PC-9 (cell line): ENCODE measurements around the gene SLC6A18.

ENCODE experiments used
- EZH2 ChIP-seq: fragments of 200-600 bp; sonication (generic); IDR thresholded peaks from 2 replicates; pipeline ENCODE4 v1.8.0; 2017; ENCODE audit warnings: antibody characterized with exemption, low read depth
- TF ChIP-seq, protein P1 (sequence below): fragments of 200-600 bp; sonication (generic); conservative IDR thresholded peaks from 2 replicates; pipeline ENCODE4 v1.6.1; 2017; ENCODE audit warnings: mixed run types, antibody characterized with exemption, mild to moderate bottlenecking, moderate library complexity

DNA sequence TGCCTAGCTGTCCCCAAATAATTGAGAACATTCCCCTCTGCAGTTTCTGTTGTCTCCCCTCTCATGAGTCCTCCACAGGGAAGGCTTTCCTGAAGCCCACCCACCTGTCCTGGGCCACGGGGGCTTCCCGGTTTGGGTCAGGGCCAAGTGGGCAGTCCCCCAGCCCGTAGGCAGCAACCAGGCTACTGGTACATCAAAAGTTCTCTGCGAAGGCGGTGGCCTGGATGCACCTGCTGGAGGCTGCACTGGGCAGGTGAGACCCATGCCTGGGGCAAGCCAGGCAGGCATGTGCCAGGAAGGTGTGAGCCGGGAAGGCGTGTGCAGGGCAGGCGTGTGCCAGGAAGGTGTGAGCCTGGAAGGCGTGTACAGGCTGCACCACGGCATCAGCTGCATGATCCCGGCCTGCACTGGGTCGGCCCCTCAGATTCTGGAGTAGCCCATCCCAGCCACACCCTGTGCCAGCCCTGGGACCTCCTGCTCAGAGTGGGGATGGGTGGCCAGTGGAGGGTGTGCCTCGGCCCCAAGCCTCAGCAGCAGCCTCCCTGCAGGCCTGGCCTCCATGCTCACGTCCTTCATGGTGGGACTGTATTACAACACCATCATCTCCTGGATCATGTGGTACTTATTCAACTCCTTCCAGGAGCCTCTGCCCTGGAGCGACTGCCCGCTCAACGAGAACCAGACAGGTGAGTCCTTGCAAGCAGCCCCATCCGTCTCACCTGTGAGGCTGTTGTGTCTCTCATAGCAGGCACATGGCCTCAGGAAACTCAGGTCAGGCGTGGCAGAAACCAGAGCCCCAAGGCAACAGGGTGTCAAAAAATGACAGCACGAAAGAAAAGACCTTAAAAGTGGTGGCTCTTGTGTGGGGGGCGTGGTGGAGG is 15.0 kb upstream of the SLC6A18 start:
- TF ChIP-seq, protein P1, sequence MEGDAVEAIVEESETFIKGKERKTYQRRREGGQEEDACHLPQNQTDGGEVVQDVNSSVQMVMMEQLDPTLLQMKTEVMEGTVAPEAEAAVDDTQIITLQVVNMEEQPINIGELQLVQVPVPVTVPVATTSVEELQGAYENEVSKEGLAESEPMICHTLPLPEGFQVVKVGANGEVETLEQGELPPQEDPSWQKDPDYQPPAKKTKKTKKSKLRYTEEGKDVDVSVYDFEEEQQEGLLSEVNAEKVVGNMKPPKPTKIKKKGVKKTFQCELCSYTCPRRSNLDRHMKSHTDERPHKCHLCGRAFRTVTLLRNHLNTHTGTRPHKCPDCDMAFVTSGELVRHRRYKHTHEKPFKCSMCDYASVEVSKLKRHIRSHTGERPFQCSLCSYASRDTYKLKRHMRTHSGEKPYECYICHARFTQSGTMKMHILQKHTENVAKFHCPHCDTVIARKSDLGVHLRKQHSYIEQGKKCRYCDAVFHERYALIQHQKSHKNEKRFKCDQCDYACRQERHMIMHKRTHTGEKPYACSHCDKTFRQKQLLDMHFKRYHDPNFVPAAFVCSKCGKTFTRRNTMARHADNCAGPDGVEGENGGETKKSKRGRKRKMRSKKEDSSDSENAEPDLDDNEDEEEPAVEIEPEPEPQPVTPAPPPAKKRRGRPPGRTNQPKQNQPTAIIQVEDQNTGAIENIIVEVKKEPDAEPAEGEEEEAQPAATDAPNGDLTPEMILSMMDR, result no peak
- no peak for TF ChIP-seq EZH2
